HT-29 (cell line): ENCODE results near the gene SMOC1. TPM values are rescaled to one million over a fixed set of nuclear protein-coding genes. Genes with fewer than 3 reads are reported as not detected.
A peak's percentile ranks its signal among the peaks of the same experiment; 100 is the strongest.

ENCODE experiments used
- DNase-seq: peaks from one replicate; pipeline ENCODE4 v3.0.0-alpha.2; 2015; ENCODE audit warnings: low spot score
- total RNA-seq: library from RNA; depleted of rRNA; stranded (reverse); fragments of >200 nt; shearing (Covaris generic); gene quantifications from 2 replicates; pipeline ENCODE4 v1.2.3, GENCODE V29; 2014

The SMOC1 gene
- total RNA-seq, 1 experiment from 2014 or later, result not detected

- no peak for DNase-seq
These were observed 16.1 kb upstream of the SMOC1 start for GRCh38 chr14:69863083-69863482.

DNA sequence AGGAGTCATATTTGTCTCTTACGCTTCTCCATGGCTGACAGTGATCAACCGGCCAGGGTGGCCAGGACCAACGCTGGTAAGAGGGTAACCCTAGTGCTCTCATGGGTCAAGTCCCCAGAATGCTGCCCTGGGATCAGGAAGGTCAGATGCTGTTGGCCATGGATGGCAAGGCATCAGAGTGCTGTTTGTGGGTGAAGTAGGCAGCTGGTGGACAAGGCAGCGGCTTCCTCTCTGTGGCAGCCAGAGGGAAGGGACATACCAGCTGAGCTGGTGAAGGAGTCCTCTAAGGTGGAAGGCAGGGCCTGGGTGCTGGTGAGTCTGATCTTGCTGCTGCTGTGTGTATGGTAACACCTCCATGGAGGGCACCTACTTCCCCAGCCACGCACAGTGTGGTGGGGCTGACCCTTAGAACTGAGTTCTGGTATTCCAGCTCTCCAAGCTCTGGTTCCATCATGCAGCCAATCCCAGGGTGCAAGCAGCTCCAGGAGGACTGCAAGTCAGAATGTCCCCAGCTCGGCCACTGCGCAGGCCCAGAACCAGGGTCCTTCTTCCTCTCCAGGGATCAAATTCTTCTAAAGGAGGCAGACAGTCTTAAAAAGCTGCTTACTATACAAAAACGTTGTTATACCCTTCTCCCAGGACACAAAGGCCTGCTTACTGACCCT is 13.4 kb upstream of the SMOC1 start:
- DNase-seq, result no peak

DNA sequence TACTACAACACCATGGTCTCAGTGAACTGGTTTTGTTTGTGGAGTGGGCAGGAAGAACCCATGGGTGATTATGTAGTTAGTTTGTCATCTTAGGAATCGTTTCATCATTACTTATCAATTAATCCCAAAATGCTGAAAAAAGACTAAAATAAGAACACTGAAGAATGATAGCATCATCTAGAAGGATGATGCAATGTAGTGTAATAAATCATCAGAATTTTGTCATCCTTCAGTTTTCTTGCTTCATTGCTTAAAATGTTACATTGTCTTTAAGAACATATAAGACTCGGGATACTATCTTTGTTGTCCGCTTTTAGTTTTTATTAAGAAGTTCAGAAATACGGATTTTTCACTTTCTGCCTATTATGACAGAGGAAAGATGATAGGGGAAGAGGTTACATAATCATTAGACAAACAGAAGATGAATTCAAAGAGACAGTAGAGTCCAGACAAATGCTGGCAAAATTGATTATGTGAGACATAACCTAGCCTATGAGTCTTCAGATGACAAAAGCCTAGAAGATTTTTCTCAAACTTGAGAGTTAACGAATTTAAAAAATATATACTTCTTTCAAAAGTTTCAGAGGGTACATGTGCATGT is 10.8 kb upstream of the SMOC1 start:
- DNase-seq, result no peak

DNA sequence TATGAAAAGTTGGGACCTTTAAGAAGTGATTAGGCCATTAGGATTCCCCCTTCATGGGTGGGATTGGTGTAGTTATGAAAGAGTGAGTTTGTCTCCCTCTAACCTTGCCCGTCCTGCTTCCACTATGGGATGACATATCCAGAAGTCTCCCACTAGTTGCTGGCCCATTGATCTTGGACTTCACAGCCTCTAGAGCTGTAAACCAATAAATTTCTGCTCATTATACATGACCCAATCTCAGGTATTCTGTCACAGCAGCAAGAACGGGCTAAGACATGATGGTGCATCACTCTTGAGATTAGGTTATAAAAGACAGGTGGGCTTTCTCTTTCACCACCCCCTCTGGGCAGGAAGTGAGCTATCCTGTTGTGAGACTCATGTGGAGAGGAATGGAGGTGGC is 8.6 kb upstream of the SMOC1 start:
- no peak for DNase-seq

DNA sequence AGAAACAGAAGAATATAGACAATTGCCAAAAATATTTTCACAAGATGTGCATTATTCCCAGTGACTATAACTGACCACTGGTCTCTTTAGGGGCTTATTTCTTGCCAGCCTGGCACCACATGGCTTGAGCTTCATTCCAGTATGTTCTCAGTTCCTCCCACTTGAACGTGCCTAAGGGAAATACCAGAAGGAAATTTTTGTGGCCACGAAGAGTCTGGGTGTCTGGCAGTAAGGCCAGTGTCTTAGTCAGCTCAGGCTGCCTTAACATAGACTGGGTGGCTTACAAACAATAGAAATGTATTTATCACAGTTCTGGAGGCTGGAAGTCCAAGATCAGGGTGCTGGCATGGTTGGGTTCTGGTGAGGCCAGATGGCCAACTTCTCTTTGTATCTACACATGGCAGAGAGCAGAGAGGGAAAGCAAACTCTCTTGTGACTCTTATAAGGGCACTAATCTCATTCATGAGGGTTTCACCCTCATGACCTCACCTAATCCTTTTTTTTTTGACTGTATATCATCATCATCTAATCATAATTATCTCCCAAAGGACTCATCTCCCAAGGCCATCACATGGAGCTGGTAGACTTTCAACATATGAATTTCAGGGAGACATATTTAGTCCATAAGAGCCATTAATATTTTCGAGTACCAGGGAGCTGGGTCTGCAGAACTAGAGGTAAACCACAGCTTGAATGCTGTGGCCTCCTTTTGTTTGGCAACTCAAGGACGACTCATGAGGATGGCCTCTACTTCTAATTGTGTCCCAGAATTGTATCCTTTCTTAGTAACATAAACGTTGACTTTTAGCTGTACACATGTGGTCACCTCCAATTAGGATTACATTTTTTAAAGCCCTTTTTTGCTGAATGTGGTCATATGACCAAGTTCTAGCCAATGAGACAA is 5.1 kb upstream of the SMOC1 start:
- no peak for DNase-seq

DNA sequence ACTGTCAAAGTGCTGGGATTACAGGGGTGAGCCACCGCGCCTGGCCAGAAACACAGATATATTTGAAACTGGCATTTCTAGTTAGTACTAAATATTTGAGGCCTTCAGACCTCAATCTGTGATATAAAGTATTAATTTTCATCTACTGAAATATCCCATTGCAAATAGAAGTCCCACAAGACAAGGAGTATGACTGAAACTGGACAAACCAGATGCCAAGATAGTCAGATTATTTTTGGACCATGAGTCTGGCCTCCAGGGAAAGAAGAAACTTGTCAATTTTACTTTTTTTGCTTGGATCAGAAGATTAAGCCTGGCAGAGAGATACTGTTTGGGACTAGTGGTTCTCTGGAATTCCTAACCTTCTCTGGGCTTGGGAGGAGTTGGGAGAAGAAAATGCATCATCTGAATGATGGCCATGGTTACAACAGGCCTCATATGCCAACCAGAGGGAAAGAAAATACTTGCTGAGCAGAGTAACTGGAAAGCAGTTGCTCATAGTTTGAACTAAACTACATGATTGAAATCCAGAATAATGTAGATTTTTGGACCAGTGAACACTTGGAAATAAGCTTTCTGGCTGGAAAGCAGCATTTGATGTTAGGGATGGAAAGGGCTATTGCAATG is 2.9 kb upstream of the SMOC1 start:
- DNase-seq, result no peak

GRCh38 chr14:69876848-69877306 is 2.3 kb upstream of the SMOC1 start:
- DNase-seq, result no peak

DNA sequence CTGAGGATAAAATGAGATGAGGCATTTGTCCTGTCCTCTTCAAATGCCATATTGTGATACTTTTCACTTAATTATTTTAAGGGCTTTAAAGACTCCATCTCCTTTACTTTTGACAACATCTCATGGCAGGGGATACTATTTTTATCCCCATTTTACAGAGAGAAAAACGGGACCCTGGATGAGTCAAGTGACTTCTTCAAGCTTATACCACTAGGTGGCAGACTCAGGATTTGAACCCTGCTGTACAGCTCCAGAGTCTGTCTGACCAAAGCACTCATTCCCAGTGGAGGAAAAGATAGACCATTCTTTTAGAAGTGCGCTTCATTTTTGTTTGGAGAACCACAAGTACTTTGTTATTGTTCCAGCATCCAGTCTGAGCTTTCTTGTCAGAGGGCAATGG is 1.7 kb upstream of the SMOC1 start:
- peak; percentile 2 for DNase-seq

DNA sequence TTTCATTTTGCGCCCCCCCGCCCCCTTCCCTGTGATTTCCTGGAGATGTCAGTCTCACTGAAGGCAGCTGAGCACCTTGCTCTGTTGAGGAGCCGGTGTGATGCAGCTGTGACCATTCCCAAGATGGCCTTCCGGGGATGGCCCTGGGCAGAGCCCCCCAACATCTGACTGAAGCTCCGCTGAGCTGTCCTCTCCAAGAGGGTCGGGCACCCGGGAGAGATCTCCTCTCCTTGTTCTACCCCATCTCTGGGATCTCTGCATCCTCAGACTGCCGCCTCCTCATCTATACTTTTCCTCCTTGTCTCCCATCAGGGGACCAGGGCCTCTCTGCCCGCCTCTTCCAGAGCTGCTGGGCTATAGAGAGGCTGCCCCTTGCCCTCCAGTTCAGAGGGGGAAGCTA is 965 bp upstream of the SMOC1 start:
- no peak for DNase-seq

DNA sequence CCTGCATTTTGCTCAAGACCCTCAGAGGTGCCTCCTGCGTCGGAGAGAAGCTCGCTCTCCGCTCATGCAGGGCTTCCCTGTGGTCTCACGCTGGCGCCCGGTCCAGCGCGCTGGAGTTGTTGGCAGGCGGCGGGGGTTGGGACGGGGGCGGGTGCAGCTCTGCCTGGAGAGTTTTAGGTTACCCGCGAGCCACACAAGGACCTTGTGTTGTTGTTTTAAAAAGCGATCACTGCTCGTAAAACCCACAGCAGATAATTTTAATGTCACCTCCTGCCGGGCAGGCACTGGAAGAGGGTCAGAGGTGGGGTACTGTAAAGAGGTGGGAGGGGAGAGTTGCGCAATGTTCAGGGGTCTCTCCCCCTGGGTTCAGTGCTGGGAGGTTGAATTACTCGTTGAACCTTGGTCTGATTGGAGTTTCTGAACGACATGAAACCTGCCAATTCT is 850 bp downstream of the SMOC1 start:
- DNase-seq, result no peak

DNA sequence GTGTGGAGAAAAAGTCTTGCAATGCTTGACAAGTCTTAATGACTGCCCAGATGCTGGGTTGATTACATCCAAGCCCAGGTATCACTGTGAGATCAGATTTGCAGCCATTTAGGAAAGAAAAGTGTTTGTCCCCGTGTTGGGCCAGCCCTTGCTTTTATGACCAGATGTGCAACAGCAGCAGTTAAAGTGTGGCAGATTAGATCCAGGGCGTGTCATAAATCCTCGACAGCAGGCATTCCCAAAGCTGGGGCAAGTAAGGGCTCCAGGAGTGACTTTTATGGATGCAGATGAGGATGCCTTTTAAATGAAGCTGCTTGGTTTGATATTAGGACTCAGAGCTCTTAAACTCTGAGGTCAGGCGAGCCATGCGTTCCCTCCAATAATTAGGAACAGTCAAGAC is 1.7 kb downstream of the SMOC1 start:
- no peak for DNase-seq

GRCh38 chr14:69882116-69882864 is 3.1 kb downstream of the SMOC1 start:
- no peak for DNase-seq

GRCh38 chr14:69882915-69883314 is 3.7 kb downstream of the SMOC1 start:
- no peak for DNase-seq

DNA sequence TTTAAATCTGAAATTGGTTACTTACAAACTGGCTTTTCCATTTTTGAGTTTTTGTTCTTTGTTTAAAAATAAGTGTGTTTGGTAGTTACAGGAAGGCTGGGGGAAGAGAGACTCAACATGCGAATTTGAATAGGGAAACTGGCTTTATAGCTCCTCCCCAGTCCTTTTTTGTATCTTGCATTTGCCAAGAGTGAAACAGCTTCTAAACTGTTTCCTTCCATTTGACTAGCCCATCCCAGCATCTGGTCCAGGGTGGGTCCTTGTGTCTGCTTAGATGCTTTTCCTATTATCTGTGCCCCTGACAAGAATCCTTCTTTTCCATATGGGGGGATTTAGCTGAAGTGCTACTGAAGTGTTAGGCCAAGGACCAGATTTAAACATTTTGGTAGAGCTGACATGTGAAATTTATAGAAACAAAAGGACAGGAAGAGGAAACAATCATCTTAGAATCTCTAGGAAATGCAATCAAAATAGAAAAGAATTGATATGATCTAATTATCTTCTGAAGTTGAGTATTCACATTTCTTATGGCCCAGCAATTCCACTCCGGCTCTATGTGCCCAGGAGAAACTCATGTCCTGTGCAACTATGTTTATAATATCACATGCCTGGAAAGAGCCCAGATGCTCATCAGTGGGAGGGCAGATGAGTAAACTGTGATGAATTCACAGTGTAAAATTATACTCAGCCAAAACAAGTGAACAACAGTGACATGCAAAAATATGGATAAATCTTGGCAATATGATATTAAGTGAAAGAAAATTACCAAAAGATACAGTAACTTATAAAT is 7.4 kb downstream of the SMOC1 start:
- no peak for DNase-seq

DNA sequence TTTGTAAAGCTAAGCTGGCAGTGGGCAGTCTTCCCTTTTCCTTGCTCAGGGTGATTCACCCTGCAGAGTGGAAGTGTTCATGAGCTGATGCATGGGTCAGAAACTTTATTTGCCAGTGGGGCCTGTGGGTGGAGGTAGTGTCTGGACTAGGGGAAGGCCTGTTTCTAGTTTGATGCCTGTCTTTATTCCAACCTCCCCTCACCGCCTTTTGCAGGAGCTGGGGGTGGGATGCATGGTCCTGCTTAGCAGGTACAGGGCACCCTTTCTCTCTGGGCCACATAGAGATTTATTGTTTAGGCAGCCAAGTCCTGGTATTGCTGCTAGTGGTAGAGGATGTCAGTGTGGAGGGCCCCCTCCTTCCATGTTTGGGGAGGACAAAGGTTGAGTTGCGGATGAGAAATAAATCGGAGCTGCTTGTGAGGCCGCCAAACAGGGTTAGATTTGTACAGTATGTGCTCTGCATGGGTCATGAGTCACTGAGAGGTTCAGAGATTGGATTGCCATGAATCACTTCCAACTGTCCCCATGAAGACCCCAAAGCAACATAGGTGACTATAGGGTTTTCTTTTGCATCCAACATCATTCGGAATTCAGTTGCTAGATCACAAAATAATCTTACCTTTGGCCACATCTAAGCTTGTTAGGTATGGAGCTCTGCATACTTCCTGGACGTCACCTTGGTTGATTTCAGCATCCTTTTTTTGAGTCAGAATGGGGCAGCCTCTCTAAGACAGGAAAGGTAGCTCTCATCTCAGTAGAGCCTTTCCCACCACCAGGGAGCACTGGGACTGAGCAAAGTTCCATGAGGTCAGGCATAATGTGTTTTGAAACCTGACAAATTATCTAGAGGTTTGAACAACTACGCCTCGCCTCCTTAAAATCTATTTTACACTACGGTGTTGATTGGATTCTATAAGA is 8.8 kb downstream of the SMOC1 start:
- no peak for DNase-seq

DNA sequence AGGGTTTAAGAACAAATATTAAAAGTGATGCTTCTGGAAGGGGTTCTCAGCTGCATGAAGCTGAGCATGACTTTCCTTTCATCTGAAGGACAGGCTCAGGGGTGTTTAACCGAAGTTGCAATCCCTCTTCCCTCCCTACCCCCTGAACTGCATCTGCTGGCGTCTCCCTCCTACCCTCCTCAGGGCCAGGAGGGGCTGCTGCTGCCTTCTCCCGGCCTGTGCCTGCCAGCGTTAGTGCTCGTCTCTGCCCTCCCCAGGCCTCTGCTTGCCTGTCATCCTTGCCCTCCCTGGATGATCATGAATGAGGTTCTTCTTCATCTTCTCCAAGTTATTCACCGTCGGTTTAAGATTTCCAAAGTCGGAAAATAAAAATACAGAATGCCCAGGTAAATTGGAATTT is 12.2 kb downstream of the SMOC1 start:
- DNase-seq, result no peak

GRCh38 chr14:69895109-69895508 is 15.9 kb downstream of the SMOC1 start:
- DNase-seq, result no peak

DNA sequence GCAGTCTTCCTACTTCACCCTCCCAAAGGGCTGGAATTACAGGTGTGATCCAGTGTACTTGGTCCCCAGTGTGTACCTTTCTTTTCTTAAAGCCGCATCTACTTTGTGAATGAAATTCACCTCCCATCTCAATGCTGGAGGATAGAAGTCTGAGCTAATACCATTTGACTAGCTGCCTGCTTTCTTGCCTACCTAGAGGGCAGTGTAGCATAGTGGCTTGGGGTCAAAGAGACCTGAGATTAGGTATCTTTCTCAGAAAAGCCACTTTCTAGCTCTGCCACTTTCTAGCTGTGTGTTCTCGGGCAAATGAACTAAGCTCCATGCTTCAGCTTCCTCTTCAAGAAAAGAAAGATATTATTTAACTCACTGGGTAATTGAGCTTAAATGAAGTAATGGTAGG is 16.9 kb downstream of the SMOC1 start:
- DNase-seq, result no peak

GRCh38 chr14:69896972-69897371 is 17.8 kb downstream of the SMOC1 start:
- DNase-seq, result no peak
